Umbilical cord (tissue), 2 donors: ENCODE data around the gene LLGL1. TPM values are rescaled to one million over a fixed set of nuclear protein-coding genes. Genes with fewer than 3 reads are reported as not detected.

Experiments used
- DNase-seq: peaks from one replicate; pipeline ENCODE4 v3.0.0-alpha.2; 2015; ENCODE audit warnings: low spot score
- total RNA-seq: library from RNA; depleted of rRNA; stranded (reverse); fragments of >200 nt; gene quantifications from one replicate; pipeline ENCODE4 v1.2.3, GENCODE V29; 2014; ENCODE audit warnings: low replicate concordance; ENCODE audit not compliant: insufficient read depth

LLGL1 gene
- total RNA-seq, 1 donor from 2014 or later: 21.2 TPM

DNA sequence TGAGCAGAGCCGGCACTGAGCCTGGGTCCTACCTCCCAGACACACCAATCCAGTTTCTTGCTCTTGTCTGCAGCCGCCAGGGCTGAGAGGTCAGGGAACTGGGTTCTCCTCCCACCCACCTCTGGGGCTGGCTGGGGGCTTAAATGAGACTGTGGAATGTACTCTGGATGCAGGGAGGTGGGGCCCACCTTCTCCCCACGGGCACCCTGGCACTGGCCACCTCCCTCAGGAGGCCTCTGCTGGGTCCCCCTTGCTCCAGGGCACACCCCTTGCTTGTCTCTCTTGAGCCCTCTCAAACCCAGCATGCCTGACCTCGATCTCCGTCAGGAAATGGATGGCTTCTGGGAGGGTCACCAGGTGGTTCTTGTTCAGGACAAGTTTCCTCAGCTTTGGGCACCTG, 26.7 kb downstream of the LLGL1 start:
- DNase-seq: no peak

GRCh38 chr17:18253187-18253884, 27.9 kb downstream of the LLGL1 start:
- DNase-seq: no peak

- DNase-seq: no peak
These were observed 28.7 kb downstream of the LLGL1 start for GRCh38 chr17:18253947-18254821.

DNA sequence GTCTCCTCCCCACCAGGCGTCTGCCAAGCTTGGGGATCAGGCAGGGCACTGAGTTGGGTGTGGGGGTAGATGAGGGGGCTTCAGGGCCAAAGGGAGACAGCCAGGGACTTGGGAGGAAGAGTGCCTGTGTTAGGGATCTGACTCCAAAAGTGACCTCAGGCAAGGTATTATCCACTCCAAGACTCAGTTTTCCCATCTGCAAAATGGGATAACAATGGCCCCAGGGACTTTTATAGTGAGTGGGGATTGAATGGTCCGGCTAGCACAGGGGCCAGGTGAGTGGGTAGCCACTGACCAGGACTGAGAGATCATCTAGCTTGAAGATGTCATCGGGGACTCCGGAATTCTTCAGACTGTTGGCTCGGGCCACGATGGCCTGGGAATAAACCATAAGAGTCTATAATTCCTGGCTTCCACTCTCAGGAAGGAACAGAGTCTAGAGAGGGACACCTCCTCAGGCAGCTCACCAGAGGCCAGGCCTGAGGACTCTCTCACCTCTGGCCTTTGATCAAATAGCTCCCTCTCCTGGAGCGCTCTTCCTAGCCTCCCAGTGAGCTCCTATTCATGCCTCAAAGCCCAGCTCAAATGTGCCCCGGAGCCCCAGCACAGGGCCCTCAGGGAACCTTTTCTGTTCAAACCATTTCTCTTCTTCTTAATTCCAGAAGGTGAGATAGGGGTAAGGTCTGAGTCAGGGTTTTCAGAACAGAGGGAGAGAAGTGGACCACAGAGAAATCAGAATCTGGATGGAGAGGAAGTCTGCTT, 29.6 kb downstream of the LLGL1 start:
- DNase-seq: no peak

GRCh38 chr17:18256351-18256750, 30.9 kb downstream of the LLGL1 start:
- DNase-seq: no peak

DNA sequence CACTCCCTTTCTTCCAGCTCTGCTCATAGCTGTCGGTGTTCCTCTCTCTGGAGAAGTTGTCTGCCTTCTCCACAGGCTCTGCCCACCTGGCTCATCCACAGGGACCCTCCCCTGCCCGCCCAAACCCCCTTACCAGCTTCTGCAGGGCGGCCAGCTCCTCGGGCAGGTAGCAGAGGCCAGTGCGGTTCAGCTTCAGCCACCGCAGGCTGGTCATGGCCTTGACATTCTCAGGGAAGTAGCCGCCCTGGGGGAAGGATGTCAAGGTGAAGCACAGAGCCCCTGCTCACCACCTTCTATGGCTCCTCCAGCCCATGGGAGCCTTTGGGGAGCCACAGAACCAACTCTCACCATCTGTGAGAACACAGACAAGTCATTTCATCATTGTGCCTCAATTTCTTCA, 31.3 kb downstream of the LLGL1 start:
- DNase-seq: no peak

DNA sequence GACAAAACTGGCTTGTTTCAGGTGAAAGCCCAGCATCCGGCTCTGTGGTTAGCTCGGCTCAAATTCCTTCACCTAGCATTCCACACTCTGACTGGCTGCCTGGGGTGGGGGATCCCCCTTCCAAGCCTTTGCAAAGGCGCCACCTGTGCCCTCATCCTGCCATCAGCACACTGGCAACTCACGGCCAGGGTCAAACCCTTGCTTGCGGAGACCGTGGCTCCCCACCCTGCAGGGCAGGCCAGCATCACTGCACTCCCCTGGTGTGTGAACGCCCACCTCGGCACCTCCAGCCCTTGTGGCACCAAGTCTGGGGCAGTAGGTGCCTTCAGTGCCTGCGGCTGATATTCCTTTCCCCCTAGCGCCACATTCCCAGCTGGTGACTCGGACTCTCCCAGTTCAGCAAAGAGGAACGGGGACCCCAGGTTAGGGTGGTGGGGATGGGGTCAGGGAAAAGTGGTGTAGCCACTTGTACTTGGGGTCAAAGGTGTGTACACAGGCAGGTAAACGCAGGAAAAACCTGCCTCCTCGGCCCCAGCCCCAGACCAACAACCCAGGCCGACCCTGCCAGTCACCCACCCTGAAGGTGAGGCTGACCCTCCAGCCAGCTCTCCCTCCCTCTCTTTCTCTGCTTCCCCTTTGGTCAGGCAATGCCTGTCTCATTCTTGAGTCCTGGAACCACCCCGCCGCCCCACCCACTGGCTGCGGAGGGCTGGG, 32.0 kb downstream of the LLGL1 start:
- no peak for DNase-seq

- no peak for DNase-seq
These were observed 32.5 kb downstream of the LLGL1 start for GRCh38 chr17:18257982-18258355.

- DNase-seq: peak; percentile 65
These were observed 33.1 kb downstream of the LLGL1 start, which contains the start of gene FLII for GRCh38 chr17:18258356-18259038. Gene FLII, minus strand, starts transcription at chr17:18258738. Its CDS starts 48 bp downstream, at chr17:18258690.

DNA sequence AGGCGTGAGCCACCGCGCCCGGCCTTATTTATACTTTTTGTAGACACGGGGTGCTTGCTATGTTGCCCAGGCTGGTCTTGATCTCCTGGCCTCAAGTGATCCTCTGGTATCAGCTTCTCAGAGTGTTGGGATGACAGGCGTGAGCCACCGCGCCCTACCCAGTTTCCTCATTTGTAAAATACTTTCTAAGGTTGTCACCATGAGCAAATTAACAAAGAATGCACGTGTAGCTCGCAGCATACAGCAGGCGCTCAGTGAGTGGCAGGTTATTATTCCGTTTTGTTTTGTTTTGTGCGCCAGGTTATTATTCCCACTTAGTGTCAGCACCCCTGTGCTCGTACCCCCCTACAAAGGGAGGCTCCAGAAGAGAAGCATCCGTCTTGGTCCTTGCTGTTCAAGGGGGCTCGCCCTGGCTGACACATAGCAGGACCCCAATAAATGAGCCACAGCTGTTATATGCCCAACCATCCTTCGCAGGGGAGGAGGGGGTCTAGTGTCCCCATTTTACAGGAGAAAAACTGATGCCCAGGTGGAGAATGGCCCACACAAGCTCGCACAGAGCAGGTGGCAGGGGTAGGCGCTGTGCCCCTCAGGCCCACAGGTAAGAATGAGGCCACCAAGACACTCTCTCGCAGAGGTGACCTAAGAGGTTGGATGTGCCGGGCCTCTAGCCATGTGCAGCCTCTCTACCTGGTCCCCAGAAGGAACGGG, 34.3 kb downstream of the LLGL1 start:
- DNase-seq: peak; percentile 32

DNA sequence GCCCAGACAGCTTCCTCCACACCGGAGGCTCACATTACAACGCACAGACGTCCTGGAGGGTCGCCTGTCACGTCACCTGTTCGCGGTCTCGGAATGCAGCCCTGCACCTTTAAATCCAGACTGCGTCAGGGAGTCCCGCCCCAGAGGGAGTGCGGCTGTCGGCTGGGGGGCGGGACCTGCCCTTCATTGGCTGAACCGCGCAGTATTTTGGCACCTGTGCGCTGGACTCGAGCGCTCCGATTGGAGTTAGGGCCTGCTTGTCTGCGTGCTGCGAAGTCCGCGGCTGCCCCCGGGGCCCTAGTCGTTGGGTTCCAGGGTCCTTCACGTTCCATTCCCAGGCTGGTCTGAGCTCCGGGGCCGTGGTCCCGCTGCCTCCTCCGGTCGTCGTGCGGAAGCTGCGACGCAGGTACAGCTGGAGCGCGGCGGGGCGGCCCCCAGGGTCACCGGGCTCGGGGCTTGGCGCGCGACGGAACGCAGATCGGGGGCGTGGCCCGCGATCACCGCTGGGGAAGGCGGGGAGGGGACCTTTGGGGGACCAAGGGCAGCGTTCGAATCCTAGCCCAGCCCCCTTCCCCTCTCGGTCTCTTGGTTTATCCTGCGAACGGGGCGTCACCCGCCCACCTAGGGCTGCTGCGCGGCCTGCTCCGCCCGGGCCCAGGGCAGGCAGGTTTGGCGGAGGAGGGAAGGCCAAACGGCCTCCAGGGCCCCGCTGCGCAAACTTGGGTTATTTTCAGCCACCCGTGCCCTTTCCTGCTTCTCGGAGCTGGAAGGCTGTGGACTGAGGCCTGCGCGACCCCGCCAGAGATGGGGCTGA, 35.1 kb downstream of the LLGL1 start, which contains the start of gene MIEF2:
Gene MIEF2 (plus strand): TSS at position 331 of the 814 bp plus-strand sequence. CDS start 2,059 bp downstream, outside the sequence.
- DNase-seq: peak; percentile 98

GRCh38 chr17:18261146-18261515, 35.7 kb downstream of the LLGL1 start:
- peak; percentile 21 for DNase-seq

DNA sequence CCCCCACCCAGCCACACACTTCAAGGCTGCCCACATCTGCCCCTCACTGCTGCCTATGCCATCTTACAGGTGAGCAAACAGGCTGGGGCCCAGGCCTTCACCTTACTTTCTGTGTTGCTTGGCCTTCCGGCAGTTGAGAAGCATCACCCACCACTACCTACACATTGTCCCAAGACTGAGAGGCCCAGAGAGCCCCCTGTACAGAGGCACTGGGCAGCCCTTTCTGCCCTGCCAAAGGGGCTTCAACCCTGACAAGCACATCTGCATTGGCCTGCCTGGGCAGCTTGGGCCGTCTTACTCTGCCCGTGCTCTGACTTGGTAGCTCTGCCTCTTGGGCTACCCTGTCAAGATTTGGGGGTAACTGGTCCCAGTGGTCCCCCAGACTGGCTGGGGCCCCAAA, 36.2 kb downstream of the LLGL1 start:
- DNase-seq: no peak

DNA sequence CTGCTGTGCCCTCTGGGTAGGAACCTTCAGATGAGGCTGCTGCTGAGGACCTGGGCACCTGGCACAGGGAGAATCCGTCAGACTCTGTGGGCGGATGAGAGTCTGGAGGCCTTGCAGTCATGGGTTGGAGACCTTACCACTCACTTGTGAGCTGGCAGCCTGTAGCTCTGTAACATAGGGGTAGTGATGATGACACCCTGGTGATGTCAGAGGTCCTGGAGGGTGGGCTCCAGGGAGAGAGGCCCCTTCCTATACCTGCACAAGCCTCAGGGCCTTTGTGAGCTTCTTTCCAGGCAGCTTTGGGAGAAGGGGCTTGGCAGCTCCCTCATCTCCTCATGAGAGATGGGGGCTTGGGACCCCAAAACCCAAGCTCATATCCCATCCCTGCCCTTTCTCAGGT, 36.7 kb downstream of the LLGL1 start:
- no peak for DNase-seq

DNA sequence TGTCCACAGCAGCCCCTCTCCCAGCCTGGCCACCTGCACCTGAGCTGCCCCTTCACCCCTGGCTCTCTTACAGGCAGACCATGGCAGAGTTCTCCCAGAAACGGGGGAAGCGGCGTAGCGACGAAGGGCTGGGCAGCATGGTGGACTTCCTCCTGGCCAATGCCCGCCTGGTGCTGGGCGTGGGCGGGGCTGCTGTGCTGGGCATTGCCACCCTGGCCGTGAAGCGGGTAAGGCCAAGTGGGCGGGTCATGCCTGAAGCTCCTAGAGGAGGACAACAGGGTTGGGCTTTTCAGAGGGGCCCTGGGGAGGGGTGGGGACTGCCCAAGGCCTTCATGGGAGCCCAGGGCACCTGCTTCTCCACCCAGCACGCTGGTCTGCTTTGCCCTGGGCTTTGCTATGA, 37.2 kb downstream of the LLGL1 start:
- no peak for DNase-seq

DNA sequence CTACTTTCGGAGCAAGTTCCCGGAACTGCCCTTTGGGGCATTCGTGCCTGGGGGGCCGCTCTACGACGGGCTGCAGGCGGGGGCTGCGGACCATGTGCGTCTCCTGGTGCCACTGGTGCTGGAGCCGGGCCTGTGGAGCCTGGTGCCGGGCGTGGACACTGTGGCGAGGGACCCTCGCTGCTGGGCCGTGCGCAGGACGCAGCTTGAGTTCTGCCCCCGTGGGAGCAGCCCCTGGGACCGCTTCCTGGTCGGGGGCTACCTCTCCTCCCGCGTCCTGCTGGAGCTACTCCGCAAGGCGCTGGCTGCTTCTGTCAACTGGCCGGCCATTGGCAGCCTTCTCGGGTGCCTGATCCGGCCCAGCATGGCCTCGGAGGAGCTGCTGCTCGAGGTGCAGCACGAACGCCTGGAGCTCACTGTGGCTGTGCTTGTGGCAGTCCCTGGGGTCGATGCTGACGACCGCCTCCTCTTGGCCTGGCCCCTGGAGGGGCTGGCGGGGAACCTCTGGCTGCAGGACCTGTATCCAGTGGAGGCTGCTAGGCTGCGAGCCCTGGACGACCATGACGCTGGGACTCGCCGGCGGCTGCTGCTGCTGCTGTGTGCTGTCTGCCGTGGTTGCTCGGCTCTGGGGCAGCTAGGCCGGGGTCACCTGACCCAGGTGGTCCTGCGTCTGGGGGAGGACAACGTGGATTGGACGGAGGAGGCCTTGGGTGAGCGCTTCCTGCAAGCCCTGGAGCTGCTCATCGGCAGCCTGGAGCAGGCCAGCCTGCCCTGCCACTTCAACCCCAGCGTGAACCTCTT, 38.6 kb downstream of the LLGL1 start:
- no peak for DNase-seq

GRCh38 chr17:18267366-18267765, 41.9 kb downstream of the LLGL1 start:
- no peak for DNase-seq

- peak; percentile 30 for DNase-seq
These were observed 42.7 kb downstream of the LLGL1 start for GRCh38 chr17:18267927-18268711.
